Osteoblast (primary cell): Measurements from ENCODE around the gene GEMIN2. TPM values are rescaled to one million over a fixed set of nuclear protein-coding genes. Genes with fewer than 3 reads are reported as not detected.
"Not testable (repeated sequence)": the region's sequence is repeated elsewhere in the genome, so short reads cannot be mapped to it uniquely, and the experiment has no call there.

Experiments
- DNase-seq: peaks from one replicate; pipeline ENCODE4 v3.0.0; 2011; ENCODE audit warnings: low spot score, mixed read lengths; ENCODE audit not compliant: insufficient read length; ENCODE audit errors: missing footprints
- H2AFZ ChIP-seq: 2 replicates; pipeline ENCODE4 v1.6.0; 2011; ENCODE audit warnings: mild to moderate bottlenecking, low read length
- H3K27ac ChIP-seq: 2 replicates; pipeline ENCODE4 v1.5.1; 2011; ENCODE audit warnings: mild to moderate bottlenecking, low read depth, low read length, moderate library complexity
- H3K27me3 ChIP-seq: 2 replicates; pipeline ENCODE4 v1.6.0; 2012; ENCODE audit warnings: mild to moderate bottlenecking, control low read depth, inconsistent platforms, low read length, moderate library complexity; ENCODE audit not compliant: insufficient read depth
- H3K36me3 ChIP-seq: 2 replicates; pipeline ENCODE4 v1.5.1; 2011; ENCODE audit warnings: mild to moderate bottlenecking, low read length, control low read depth, moderate library complexity; ENCODE audit not compliant: insufficient read depth
- H3K4me1 ChIP-seq: 2 replicates; pipeline ENCODE4 v1.5.1; 2011; ENCODE audit warnings: mild to moderate bottlenecking, low read length, control low read depth, moderate library complexity; ENCODE audit not compliant: insufficient read depth
- H3K4me2 ChIP-seq: 2 replicates; pipeline ENCODE4 v1.6.0; 2011; ENCODE audit warnings: mild to moderate bottlenecking, low read length; ENCODE audit not compliant: insufficient read depth
- H3K4me3 ChIP-seq: fragments of 200-600 bp; sonication (generic); 3 replicates; pipeline ENCODE4 v1.5.1; 2012; ENCODE audit warnings: mild to moderate bottlenecking, low read length, inconsistent platforms; ENCODE audit not compliant: insufficient read depth
- H3K79me2 ChIP-seq: 2 replicates; pipeline ENCODE4 v1.6.0; 2012; ENCODE audit warnings: mild to moderate bottlenecking, low read length, control low read depth, inconsistent platforms; ENCODE audit not compliant: insufficient read depth
- H3K9me3 ChIP-seq: 2 replicates; pipeline ENCODE4 v1.5.1; 2011; ENCODE audit warnings: low read depth, low read length, control low read depth
- H4K20me1 ChIP-seq: 2 replicates; pipeline ENCODE4 v1.6.0; 2012; ENCODE audit warnings: mild to moderate bottlenecking, low read length, control low read depth; ENCODE audit not compliant: insufficient read depth
- total RNA-seq: library from RNA; depleted of rRNA; stranded (reverse); fragments of >200 nt; gene quantifications from 2 replicates; pipeline ENCODE4 v1.2.3, GENCODE V29; 2012
- TF ChIP-seq, protein P1 (sequence below): IDR thresholded peaks from 2 replicates; pipeline ENCODE4 v1.5.1; 2011; ENCODE audit warnings: mild to moderate bottlenecking, low read depth, low read length, moderate library complexity; ENCODE audit errors: extremely low read depth

GEMIN2 gene
- total RNA-seq, 1 donor, result 24.2 TPM

DNA sequence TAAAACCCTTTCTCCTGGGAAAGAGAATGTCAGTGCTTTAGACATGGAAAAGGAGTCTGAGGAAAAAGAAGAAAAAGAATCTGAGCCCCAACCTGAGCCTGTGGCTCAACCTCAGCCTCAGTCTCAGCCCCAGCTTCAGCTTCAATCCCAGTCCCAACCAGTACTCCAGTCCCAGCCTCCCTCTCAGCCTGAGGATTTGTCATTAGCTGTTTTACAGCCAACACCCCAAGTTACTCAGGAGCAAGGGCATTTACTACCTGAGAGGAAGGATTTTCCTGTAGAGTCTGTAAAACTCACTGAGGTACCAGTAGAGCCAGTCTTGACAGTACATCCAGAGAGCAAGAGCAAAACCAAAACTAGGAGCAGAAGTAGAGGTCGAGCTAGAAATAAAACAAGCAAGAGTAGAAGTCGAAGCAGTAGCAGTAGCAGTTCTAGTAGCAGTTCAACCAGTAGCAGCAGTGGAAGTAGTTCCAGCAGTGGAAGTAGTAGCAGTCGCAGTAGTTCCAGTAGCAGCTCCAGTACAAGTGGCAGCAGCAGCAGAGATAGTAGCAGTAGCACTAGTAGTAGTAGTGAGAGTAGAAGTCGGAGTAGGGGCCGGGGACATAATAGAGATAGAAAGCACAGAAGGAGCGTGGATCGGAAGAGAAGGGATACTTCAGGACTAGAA is 67.0 kb downstream of the GEMIN2 start:
- Histone ChIP-seq H3K27ac (no peak overlapping the region), H3K4me1 (peaks cover 9% of the 10 kb centered on the region), H3K4me2 (no peak overlapping the region), H4K20me1 (peaks cover 10% of the 10 kb centered on the region), H3K9me3 (no peaks in the 10 kb centered on the region), H3K4me3 (no peak overlapping the region), H3K79me2 (peaks cover 27% of the 10 kb centered on the region), H2AFZ (no peak overlapping the region), H3K27me3 (no peaks in the 10 kb centered on the region), H3K36me3 (peaks cover 82% of the 10 kb centered on the region)
- no peak for DNase-seq
- TF ChIP-seq, protein P1, sequence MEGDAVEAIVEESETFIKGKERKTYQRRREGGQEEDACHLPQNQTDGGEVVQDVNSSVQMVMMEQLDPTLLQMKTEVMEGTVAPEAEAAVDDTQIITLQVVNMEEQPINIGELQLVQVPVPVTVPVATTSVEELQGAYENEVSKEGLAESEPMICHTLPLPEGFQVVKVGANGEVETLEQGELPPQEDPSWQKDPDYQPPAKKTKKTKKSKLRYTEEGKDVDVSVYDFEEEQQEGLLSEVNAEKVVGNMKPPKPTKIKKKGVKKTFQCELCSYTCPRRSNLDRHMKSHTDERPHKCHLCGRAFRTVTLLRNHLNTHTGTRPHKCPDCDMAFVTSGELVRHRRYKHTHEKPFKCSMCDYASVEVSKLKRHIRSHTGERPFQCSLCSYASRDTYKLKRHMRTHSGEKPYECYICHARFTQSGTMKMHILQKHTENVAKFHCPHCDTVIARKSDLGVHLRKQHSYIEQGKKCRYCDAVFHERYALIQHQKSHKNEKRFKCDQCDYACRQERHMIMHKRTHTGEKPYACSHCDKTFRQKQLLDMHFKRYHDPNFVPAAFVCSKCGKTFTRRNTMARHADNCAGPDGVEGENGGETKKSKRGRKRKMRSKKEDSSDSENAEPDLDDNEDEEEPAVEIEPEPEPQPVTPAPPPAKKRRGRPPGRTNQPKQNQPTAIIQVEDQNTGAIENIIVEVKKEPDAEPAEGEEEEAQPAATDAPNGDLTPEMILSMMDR, result no peak

DNA sequence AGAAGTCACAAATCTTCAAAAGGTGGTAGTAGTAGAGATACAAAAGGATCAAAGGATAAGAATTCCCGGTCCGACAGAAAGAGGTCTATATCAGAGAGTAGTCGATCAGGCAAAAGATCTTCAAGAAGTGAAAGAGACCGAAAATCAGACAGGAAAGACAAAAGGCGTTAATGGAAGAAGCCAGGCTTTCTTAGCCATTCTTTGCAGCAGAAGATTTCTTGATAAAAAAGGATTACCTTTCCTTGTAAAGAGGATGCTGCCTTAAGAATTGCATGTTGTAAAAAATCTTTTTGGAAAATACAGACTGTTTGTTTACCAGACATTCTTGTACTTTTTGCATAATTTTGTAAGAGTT is 67.5 kb downstream of the GEMIN2 start:
- H3K9me3 ChIP-seq, result no peaks in the 10 kb centered on the region
- H3K36me3 ChIP-seq, result peaks cover 77% of the 10 kb centered on the region
- H2AFZ ChIP-seq, result no peak overlapping the region
- no peak overlapping the region for H3K27ac ChIP-seq
- no peak overlapping the region for H3K4me2 ChIP-seq
- peaks cover 9% of the 10 kb centered on the region for H4K20me1 ChIP-seq
- no peak for DNase-seq
- peaks cover 22% of the 10 kb centered on the region for H3K79me2 ChIP-seq
- no peak overlapping the region for H3K4me3 ChIP-seq
- H3K4me1 ChIP-seq, result peaks cover 4% of the 10 kb centered on the region
- TF ChIP-seq, protein P1, result no peak
- H3K27me3 ChIP-seq, result no peaks in the 10 kb centered on the region

DNA sequence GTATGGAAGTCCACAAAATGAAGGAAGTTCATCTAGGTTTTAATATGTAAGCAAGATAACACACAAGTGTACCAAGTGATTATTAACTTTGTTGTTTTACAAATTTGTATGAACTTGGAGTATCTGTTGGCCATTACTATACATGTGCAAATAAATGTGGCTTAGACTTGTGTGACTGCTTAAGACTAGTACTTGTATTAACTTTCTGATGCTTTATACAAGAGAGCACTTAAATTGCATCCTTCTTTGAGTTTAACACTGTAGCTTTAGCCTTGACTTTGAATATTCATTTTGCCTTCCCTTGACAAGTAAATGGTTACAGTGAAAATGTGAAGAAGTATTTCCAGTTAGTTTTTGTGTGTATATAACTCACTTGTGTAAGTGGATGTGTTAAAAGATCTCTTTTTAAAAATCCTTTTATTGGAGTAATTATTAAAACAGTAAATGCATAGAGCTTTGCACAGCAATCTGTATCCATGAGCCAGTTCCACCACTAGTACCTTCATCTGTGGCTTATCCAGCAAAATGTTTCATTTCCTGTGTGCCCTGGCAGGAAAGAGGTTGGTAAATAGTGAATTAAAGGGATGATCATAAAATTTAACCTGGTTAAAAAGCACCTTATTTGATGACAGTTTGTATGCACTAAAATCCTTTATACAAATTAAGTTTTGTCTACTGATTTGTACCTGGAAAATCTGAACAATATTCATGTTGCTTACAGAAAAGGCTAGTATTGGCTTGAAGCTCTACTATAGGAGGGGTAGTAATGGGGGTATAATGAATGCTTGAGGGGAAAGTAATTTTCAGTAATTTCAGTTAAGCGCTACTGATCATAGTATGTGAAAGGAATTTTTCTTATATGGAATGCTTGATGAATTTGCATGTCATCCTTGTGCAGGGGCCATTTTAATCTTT is 68.9 kb downstream of the GEMIN2 start:
- TF ChIP-seq, protein P1, result no peak
- no peaks in the 10 kb centered on the region for H3K4me1 ChIP-seq
- no peak overlapping the region for H3K4me3 ChIP-seq
- no peaks in the 10 kb centered on the region for H3K9me3 ChIP-seq
- no peak for DNase-seq
- H3K79me2 ChIP-seq, result peaks cover 10% of the 10 kb centered on the region
- H2AFZ ChIP-seq, result no peak overlapping the region
- H3K36me3 ChIP-seq, result peaks cover 64% of the 10 kb centered on the region
- H3K27me3 ChIP-seq, result no peaks in the 10 kb centered on the region
- H4K20me1 ChIP-seq, result peaks cover 3% of the 10 kb centered on the region
- no peak overlapping the region for H3K27ac ChIP-seq
- H3K4me2 ChIP-seq, result no peak overlapping the region

DNA sequence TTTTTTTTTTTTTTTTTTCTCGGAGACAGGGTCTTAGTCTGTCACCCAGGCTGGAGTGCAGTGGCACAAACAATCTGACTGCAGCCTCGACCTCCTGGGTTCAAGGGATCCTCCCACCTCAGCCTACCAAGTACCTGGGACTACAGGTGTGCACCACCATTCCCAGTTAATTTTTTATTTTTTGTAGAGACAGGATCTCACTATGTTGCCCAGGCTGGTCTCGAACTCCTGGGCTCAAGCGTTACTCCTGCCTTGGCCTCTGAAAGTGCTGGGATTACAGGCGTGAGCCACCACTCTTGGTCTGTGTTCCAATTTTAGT is 69.5 kb downstream of the GEMIN2 start:
- not testable (repeated sequence) for H2AFZ ChIP-seq, H3K9me3 ChIP-seq, H3K4me1 ChIP-seq, H4K20me1 ChIP-seq, H3K27me3 ChIP-seq, H3K4me2 ChIP-seq, H3K79me2 ChIP-seq, DNase-seq, H3K27ac ChIP-seq, H3K4me3 ChIP-seq
- peaks cover 57% of the 10 kb centered on the region for H3K36me3 ChIP-seq
